Astrocyte (in vitro differentiated cells and primary cell): ENCODE data around the gene CPLX1. TPM values are rescaled to one million over a fixed set of nuclear protein-coding genes. Genes with fewer than 3 reads are reported as not detected.

Experiments used
- DNase-seq: peaks from one replicate; pipeline ENCODE4 v3.0.0-alpha.2; 2010; ENCODE audit warnings: low read depth
- FAIRE-seq: peaks from 2 replicates; lab custom pipeline; 2011; peaks lifted over from hg19 to GRCh38; lab: Jason Lieb, UNC
- H2AFZ ChIP-seq: 2 replicates; pipeline ENCODE4 v1.6.0; 2012; ENCODE audit warnings: low read depth, low read length, inconsistent platforms
- H3K27ac ChIP-seq: 2 replicates; pipeline ENCODE4 v1.5.1; 2011; ENCODE audit warnings: low read depth, low read length, inconsistent platforms
- H3K27me3 ChIP-seq: 2 replicates; pipeline ENCODE4 v1.6.0; 2011; ENCODE audit warnings: low read length, inconsistent platforms; ENCODE audit not compliant: insufficient read depth
- H3K36me3 ChIP-seq: 2 replicates; pipeline ENCODE4 v1.5.1; 2011; ENCODE audit warnings: low read length, inconsistent platforms; ENCODE audit not compliant: insufficient read depth
- H3K4me1 ChIP-seq: 2 replicates; pipeline ENCODE4 v1.5.1; 2011; ENCODE audit warnings: low read length, inconsistent platforms; ENCODE audit not compliant: insufficient read depth
- H3K4me2 ChIP-seq: 2 replicates; pipeline ENCODE4 v1.6.0; 2012; ENCODE audit warnings: low read length, inconsistent platforms
- H3K4me3 ChIP-seq: 2 replicates; pipeline ENCODE4 v1.5.1; 2011; ENCODE audit warnings: low read depth, mild to moderate bottlenecking, low read length, inconsistent platforms; ENCODE audit not compliant: insufficient read depth
- H3K79me2 ChIP-seq: 2 replicates; pipeline ENCODE4 v1.6.0; 2012; ENCODE audit warnings: mild to moderate bottlenecking, low read length, inconsistent platforms; ENCODE audit not compliant: insufficient read depth
- H3K9ac ChIP-seq: 2 replicates; pipeline ENCODE4 v1.6.0; 2012; ENCODE audit warnings: mild to moderate bottlenecking, low read length, inconsistent platforms
- H3K9me3 ChIP-seq: 2 replicates; pipeline ENCODE4 v1.5.1; 2012; ENCODE audit warnings: low read depth, mild to moderate bottlenecking, low read length, inconsistent platforms; ENCODE audit not compliant: insufficient read depth
- H4K20me1 ChIP-seq: 2 replicates; pipeline ENCODE4 v1.6.0; 2012; ENCODE audit warnings: low read length, inconsistent platforms; ENCODE audit not compliant: insufficient read depth
- H3K27ac Mint-ChIP-seq: one replicate; pipeline ENCODE4 v1.8.0; 2021; ENCODE audit warnings: mild to moderate bottlenecking, mixed read lengths; ENCODE audit not compliant: unreplicated experiment
- H3K27me3 Mint-ChIP-seq: one replicate; pipeline ENCODE4 v1.8.0; 2021; ENCODE audit warnings: low read depth, mixed read lengths; ENCODE audit not compliant: unreplicated experiment
- H3K36me3 Mint-ChIP-seq: one replicate; pipeline ENCODE4 v1.8.0; 2021; ENCODE audit warnings: low read depth, mixed read lengths; ENCODE audit not compliant: unreplicated experiment
- H3K4me1 Mint-ChIP-seq: one replicate; pipeline ENCODE4 v1.8.0; 2021; ENCODE audit warnings: low read depth, mixed read lengths; ENCODE audit not compliant: unreplicated experiment
- H3K4me3 Mint-ChIP-seq: one replicate; pipeline ENCODE4 v1.8.0; 2021; ENCODE audit warnings: mild to moderate bottlenecking, moderate library complexity, mixed read lengths; ENCODE audit not compliant: unreplicated experiment
- H3K9me3 Mint-ChIP-seq: one replicate; pipeline ENCODE4 v1.8.0; 2021; ENCODE audit warnings: mild to moderate bottlenecking, mixed read lengths; ENCODE audit not compliant: unreplicated experiment
- EZH2 ChIP-seq: IDR thresholded peaks from 2 replicates; pipeline ENCODE4 v1.6.1; 2012; ENCODE audit warnings: mild to moderate bottlenecking, low read length, inconsistent platforms; ENCODE audit not compliant: insufficient read depth
- total RNA-seq: library from RNA; stranded (reverse); gene quantifications from 2 replicates; pipeline ENCODE4 v1.2.1, GENCODE V29; 2021
- TF ChIP-seq, protein P1 (sequence below): IDR thresholded peaks from 2 replicates; pipeline ENCODE4 v1.5.1; 2011; ENCODE audit warnings: low read depth, mild to moderate bottlenecking, inconsistent platforms, low read length, moderate library complexity; ENCODE audit not compliant: insufficient read depth

Gene CPLX1
- total RNA-seq, 1 donor from 2014 or later, result 1.9 TPM

GRCh38 chr4:867526-868250 lies 41.8 kb upstream of the CPLX1 start:
- Histone ChIP-seq H3K27ac (no peak overlapping the region), H3K9me3 (no peaks in the 10 kb centered on the region), H3K4me1 (peaks cover 9% of the 10 kb centered on the region), H3K4me2 (no peak overlapping the region), H2AFZ (no peak overlapping the region), H3K9ac (no peak overlapping the region), H4K20me1 (peaks cover 18% of the 10 kb centered on the region), H3K79me2 (no peaks in the 10 kb centered on the region), H3K27me3 (no peaks in the 10 kb centered on the region), H3K4me3 (no peak overlapping the region), H3K36me3 (peaks cover 21% of the 10 kb centered on the region)
- FAIRE-seq (no peak), DNase-seq (no peak)
- Mint-ChIP-seq H3K4me3 (no peak overlapping the region), H3K4me1 (no peaks in the 10 kb centered on the region), H3K9me3 (peaks cover 1% of the 10 kb centered on the region), H3K27me3 (no peaks in the 10 kb centered on the region), H3K36me3 (peaks cover 24% of the 10 kb centered on the region), H3K27ac (no peak overlapping the region)
- TF ChIP-seq, protein P1, sequence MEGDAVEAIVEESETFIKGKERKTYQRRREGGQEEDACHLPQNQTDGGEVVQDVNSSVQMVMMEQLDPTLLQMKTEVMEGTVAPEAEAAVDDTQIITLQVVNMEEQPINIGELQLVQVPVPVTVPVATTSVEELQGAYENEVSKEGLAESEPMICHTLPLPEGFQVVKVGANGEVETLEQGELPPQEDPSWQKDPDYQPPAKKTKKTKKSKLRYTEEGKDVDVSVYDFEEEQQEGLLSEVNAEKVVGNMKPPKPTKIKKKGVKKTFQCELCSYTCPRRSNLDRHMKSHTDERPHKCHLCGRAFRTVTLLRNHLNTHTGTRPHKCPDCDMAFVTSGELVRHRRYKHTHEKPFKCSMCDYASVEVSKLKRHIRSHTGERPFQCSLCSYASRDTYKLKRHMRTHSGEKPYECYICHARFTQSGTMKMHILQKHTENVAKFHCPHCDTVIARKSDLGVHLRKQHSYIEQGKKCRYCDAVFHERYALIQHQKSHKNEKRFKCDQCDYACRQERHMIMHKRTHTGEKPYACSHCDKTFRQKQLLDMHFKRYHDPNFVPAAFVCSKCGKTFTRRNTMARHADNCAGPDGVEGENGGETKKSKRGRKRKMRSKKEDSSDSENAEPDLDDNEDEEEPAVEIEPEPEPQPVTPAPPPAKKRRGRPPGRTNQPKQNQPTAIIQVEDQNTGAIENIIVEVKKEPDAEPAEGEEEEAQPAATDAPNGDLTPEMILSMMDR, result no peak
- no peak for TF ChIP-seq EZH2

DNA sequence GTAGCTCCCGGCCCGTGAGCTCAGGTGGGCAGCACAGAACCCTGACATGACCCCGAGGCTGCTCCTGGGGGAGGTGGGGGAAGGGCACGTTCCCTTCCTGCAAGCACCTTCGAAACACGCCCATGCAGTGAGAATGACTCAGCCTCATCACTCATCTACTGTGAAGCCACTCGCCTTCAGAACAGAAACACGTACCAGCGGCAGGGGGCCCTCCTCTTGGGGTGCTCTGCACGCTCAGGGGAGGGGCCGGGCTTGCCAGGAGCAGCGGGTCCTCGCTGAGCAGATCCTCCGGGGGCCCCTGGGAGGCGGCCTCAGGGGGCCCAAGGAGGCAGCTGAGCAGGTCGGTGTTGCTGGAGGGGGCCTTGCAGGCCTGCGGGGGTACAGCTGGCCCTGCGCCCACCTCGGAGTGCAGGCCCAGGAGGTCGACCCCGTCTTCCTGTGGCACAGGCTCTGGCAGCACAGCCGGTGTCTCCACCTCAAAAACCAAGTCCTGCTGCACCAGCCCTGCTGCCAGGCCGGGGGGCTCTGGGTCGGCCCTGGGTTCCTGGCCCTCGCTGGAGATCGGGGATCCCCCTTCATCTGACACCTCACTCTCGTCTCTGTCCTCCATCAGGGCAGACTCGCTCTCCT lies 40.9 kb upstream of the CPLX1 start:
- DNase-seq, result peak; percentile 49
- Mint-ChIP-seq H3K27ac (peak overlapping the region; percentile 75), H3K4me3 (no peak overlapping the region), H3K27me3 (no peaks in the 10 kb centered on the region), H3K36me3 (peaks cover 30% of the 10 kb centered on the region), H3K4me1 (no peaks in the 10 kb centered on the region), H3K9me3 (peaks cover 1% of the 10 kb centered on the region)
- Histone ChIP-seq H3K4me3 (no peak overlapping the region), H3K4me2 (peak overlapping the region; percentile 20), H3K9me3 (no peaks in the 10 kb centered on the region), H2AFZ (no peak overlapping the region), H3K36me3 (peaks cover 21% of the 10 kb centered on the region), H3K4me1 (peaks cover 9% of the 10 kb centered on the region), H3K9ac (no peak overlapping the region), H3K79me2 (no peaks in the 10 kb centered on the region), H4K20me1 (peaks cover 18% of the 10 kb centered on the region), H3K27me3 (no peaks in the 10 kb centered on the region), H3K27ac (no peak overlapping the region)
- TF ChIP-seq EZH2, result no peak
- TF ChIP-seq, protein P1, result no peak
- FAIRE-seq, result no peak
